Measurements from ENCODE around the gene DISC1.
"Not testable (repeated sequence)": the region's sequence is repeated elsewhere in the genome, so short reads cannot be mapped to it uniquely, and the experiment has no call there.

The DISC1 gene

DNA sequence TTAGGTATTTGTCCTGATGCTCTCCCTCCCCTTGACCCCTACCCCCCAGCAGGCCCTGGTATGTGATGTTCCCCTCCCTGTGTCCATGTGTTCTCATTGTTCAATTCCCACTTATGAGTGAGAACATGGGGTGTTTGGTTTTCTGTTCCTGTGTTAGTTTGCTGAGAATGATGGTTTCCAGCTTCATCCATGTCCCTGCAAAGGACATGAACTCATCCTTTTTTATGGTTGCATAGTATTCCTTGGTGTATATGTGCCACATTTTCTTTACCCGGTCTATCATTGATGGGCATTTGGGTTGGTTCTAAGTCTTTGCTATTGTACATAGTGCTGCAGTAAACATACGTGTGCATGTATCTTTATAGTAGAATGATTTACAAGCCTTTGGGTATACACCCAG, 10.3 kb downstream of the DISC1 start:
- not testable (repeated sequence) for H2BK15ac ChIP-seq (ENCODE audit: low read length); H2AK5ac ChIP-seq (ENCODE audit: low read depth, low read length); H2BK120ac ChIP-seq (ENCODE audit: low read depth, low read length); H3K79me1 ChIP-seq (ENCODE audit: low read depth, low read length); H3K4me2 ChIP-seq (ENCODE audit: insufficient read depth, low read length, poor library complexity, severe bottlenecking); H3K36me3 ChIP-seq (replicated peaks in 1 of 2; ENCODE audit: control insufficient read depth in 2 of 2, insufficient read depth in 2 of 2, low read length in 2 of 2); H2BK5ac ChIP-seq (ENCODE audit: low read length); H3K9me3 ChIP-seq (replicated peaks in 1 of 2; ENCODE audit: control insufficient read depth in 2 of 2, insufficient read depth in 1 of 2, low read depth in 1 of 2, low read length in 2 of 2); H3K4me3 ChIP-seq (ENCODE audit: low read length in 2 of 2); H4K91ac ChIP-seq (ENCODE audit: low read depth, low read length, poor library complexity); H3K27ac ChIP-seq (replicated peaks; ENCODE audit: low read length); H4K8ac ChIP-seq (ENCODE audit: low read depth, low read length); H3K4ac ChIP-seq (ENCODE audit: low read length); H2AFZ ChIP-seq (ENCODE audit: low read length); H3K14ac ChIP-seq (ENCODE audit: low read length); H3K23ac ChIP-seq (ENCODE audit: low read depth, low read length, poor library complexity); H3K18ac ChIP-seq (ENCODE audit: low read length); H2BK12ac ChIP-seq (ENCODE audit: low read length); DNase-seq (ENCODE audit: low spot score); H3K4me1 ChIP-seq (ENCODE audit: control insufficient read depth in 2 of 2, insufficient read depth in 1 of 2, low read depth in 1 of 2, low read length in 2 of 2); H3K9ac ChIP-seq (ENCODE audit: low read depth, low read length, poor library complexity); H3K27me3 ChIP-seq (ENCODE audit: control insufficient read depth in 3 of 3, insufficient read depth in 3 of 3, low read depth in 1 of 3, low read length in 3 of 3)
- no CpG with 5 or more reads among the region's 2 CpGs for WGBS, 2 donors (ENCODE audit: extremely low coverage in 2 of 2, insufficient read length in 2 of 2, insufficient replicate concordance in 1 of 2)

DNA sequence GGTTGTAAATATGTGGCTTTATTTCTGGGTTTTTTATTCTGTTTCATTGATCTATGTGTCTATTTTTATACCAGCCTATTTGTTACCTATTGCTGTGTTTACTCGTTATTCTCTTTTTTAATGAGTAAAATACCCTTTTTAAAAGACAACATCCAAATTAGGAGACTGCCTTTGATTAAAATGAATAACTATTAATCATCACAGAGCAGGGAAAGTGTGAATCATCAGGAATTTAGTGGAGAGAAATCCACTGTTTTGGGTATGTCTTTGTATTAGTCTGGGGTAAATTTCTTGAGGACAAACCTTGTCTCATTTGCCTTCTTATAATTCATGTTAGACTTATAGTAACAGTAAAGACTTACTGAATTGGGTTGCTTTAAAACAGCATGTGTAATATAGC, 12.1 kb downstream of the DISC1 start:
- Histone ChIP-seq H3K4me2 (ENCODE audit: insufficient read depth, low read length, poor library complexity, severe bottlenecking) (no peak overlapping the region), H2AK5ac (ENCODE audit: low read depth, low read length) (no peak overlapping the region), H3K18ac (ENCODE audit: low read length) (no peak overlapping the region), H4K91ac (ENCODE audit: low read depth, low read length, poor library complexity) (no peak overlapping the region), H4K8ac (ENCODE audit: low read depth, low read length) (no peak overlapping the region), H3K14ac (ENCODE audit: low read length) (no peak overlapping the region), H2AFZ (ENCODE audit: low read length) (no peak overlapping the region), H3K4me3 (ENCODE audit: low read length in 2 of 2) (no peak overlapping the region), H2BK12ac (ENCODE audit: low read length) (no peak overlapping the region), H3K9me3 (replicated peaks in 1 of 2; ENCODE audit: control insufficient read depth in 2 of 2, insufficient read depth in 1 of 2, low read depth in 1 of 2, low read length in 2 of 2) (peaks cover 2 to 3% of the 10 kb centered on the region in 2 donors), H2BK15ac (ENCODE audit: low read length) (no peak overlapping the region), H3K4me1 (ENCODE audit: control insufficient read depth in 2 of 2, insufficient read depth in 1 of 2, low read depth in 1 of 2, low read length in 2 of 2) (no peaks in the 10 kb centered on the region), H3K36me3 (replicated peaks in 1 of 2; ENCODE audit: control insufficient read depth in 2 of 2, insufficient read depth in 2 of 2, low read length in 2 of 2) (no peaks in the 10 kb centered on the region), H3K27me3 (ENCODE audit: control insufficient read depth in 3 of 3, insufficient read depth in 3 of 3, low read depth in 1 of 3, low read length in 3 of 3) (no peaks in the 10 kb centered on the region), H3K23ac (ENCODE audit: low read depth, low read length, poor library complexity) (no peak overlapping the region), H3K9ac (ENCODE audit: low read depth, low read length, poor library complexity) (no peak overlapping the region), H2BK5ac (ENCODE audit: low read length) (no peak overlapping the region), H3K79me1 (ENCODE audit: low read depth, low read length) (no peaks in the 10 kb centered on the region), H3K27ac (replicated peaks; ENCODE audit: low read length) (no peak overlapping the region), H3K4ac (ENCODE audit: low read length) (no peak overlapping the region), H2BK120ac (ENCODE audit: low read depth, low read length) (no peak overlapping the region)
- DNase-seq (ENCODE audit: low spot score) = no peak
- WGBS, 2 donors (ENCODE audit: extremely low coverage in 2 of 2, insufficient read length in 2 of 2, insufficient replicate concordance in 1 of 2) = no CpG with 5 or more reads among the region's 1 CpG

GRCh38 chr1:231639819-231640218, 13.2 kb downstream of the DISC1 start:
- Histone ChIP-seq H3K4me3 (ENCODE audit: low read length in 2 of 2) (no peak overlapping the region), H3K23ac (ENCODE audit: low read depth, low read length, poor library complexity) (no peak overlapping the region), H3K9me3 (replicated peaks in 1 of 2; ENCODE audit: control insufficient read depth in 2 of 2, insufficient read depth in 1 of 2, low read depth in 1 of 2, low read length in 2 of 2) (peaks cover 2 to 3% of the 10 kb centered on the region in 2 donors), H3K36me3 (replicated peaks in 1 of 2; ENCODE audit: control insufficient read depth in 2 of 2, insufficient read depth in 2 of 2, low read length in 2 of 2) (no peaks in the 10 kb centered on the region), H3K18ac (ENCODE audit: low read length) (no peak overlapping the region), H3K27ac (replicated peaks; ENCODE audit: low read length) (no peak overlapping the region), H3K27me3 (ENCODE audit: control insufficient read depth in 3 of 3, insufficient read depth in 3 of 3, low read depth in 1 of 3, low read length in 3 of 3) (no peaks in the 10 kb centered on the region), H4K91ac (ENCODE audit: low read depth, low read length, poor library complexity) (no peak overlapping the region), H3K14ac (ENCODE audit: low read length) (no peak overlapping the region), H2BK5ac (ENCODE audit: low read length) (no peak overlapping the region), H3K4me2 (ENCODE audit: insufficient read depth, low read length, poor library complexity, severe bottlenecking) (no peak overlapping the region), H2BK12ac (ENCODE audit: low read length) (no peak overlapping the region), H3K9ac (ENCODE audit: low read depth, low read length, poor library complexity) (no peak overlapping the region), H3K4ac (ENCODE audit: low read length) (no peak overlapping the region), H2AK5ac (ENCODE audit: low read depth, low read length) (no peak overlapping the region), H2BK120ac (ENCODE audit: low read depth, low read length) (no peak overlapping the region), H2AFZ (ENCODE audit: low read length) (no peak overlapping the region), H3K4me1 (ENCODE audit: control insufficient read depth in 2 of 2, insufficient read depth in 1 of 2, low read depth in 1 of 2, low read length in 2 of 2) (no peaks in the 10 kb centered on the region), H4K8ac (ENCODE audit: low read depth, low read length) (no peak overlapping the region), H3K79me1 (ENCODE audit: low read depth, low read length) (no peaks in the 10 kb centered on the region), H2BK15ac (ENCODE audit: low read length) (no peak overlapping the region)
- DNase-seq (ENCODE audit: low spot score) = no peak
- WGBS, 2 donors (ENCODE audit: extremely low coverage in 2 of 2, insufficient read length in 2 of 2, insufficient replicate concordance in 1 of 2) = no CpG with 5 or more reads among the region's 1 CpG

DNA sequence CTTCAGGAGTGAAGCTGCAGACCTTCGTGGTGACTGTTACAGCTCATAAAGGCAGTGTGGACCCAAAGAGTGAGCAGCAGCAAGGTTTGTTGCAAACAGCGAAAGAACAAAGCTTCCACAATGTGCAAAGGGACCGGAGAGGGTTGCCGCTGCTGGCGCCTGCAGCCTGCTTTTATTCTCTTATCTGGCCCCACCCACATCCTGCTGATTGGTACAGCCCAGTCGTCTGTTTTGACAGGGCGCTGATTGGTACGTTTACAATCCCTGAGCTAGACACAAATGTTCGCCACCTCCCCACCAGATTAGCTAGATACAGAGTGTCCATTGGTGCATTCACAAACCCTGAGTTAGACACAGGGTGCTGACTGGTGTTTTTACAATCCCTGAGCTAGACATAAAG, 14.9 kb downstream of the DISC1 start:
- H2BK5ac ChIP-seq (ENCODE audit: low read length); H3K14ac ChIP-seq (ENCODE audit: low read length); H2BK120ac ChIP-seq (ENCODE audit: low read depth, low read length); H4K8ac ChIP-seq (ENCODE audit: low read depth, low read length); H3K9me3 ChIP-seq (replicated peaks in 1 of 2; ENCODE audit: control insufficient read depth in 2 of 2, insufficient read depth in 1 of 2, low read depth in 1 of 2, low read length in 2 of 2); H2BK15ac ChIP-seq (ENCODE audit: low read length); H3K79me1 ChIP-seq (ENCODE audit: low read depth, low read length); H2AFZ ChIP-seq (ENCODE audit: low read length); H3K23ac ChIP-seq (ENCODE audit: low read depth, low read length, poor library complexity); H3K4ac ChIP-seq (ENCODE audit: low read length); H3K4me3 ChIP-seq (ENCODE audit: low read length in 2 of 2); H3K36me3 ChIP-seq (replicated peaks in 1 of 2; ENCODE audit: control insufficient read depth in 2 of 2, insufficient read depth in 2 of 2, low read length in 2 of 2); H4K91ac ChIP-seq (ENCODE audit: low read depth, low read length, poor library complexity); H3K27ac ChIP-seq (replicated peaks; ENCODE audit: low read length); H3K4me1 ChIP-seq (ENCODE audit: control insufficient read depth in 2 of 2, insufficient read depth in 1 of 2, low read depth in 1 of 2, low read length in 2 of 2); H2BK12ac ChIP-seq (ENCODE audit: low read length); H3K9ac ChIP-seq (ENCODE audit: low read depth, low read length, poor library complexity); H3K4me2 ChIP-seq (ENCODE audit: insufficient read depth, low read length, poor library complexity, severe bottlenecking); H3K27me3 ChIP-seq (ENCODE audit: control insufficient read depth in 3 of 3, insufficient read depth in 3 of 3, low read depth in 1 of 3, low read length in 3 of 3); DNase-seq (ENCODE audit: low spot score); H2AK5ac ChIP-seq (ENCODE audit: low read depth, low read length); H3K18ac ChIP-seq (ENCODE audit: low read length): not testable (repeated sequence)
- no CpG with 5 or more reads among the region's 9 CpGs for WGBS, 2 donors (ENCODE audit: extremely low coverage in 2 of 2, insufficient read length in 2 of 2, insufficient replicate concordance in 1 of 2)

Measured in neuronal stem cell (in vitro differentiated cells).